ENCODE measurements around the gene TBKBP1.
"Not testable (repeated sequence)": the region's sequence is repeated elsewhere in the genome, so short reads cannot be mapped to it uniquely, and the experiment has no call there.

Gene TBKBP1

DNA sequence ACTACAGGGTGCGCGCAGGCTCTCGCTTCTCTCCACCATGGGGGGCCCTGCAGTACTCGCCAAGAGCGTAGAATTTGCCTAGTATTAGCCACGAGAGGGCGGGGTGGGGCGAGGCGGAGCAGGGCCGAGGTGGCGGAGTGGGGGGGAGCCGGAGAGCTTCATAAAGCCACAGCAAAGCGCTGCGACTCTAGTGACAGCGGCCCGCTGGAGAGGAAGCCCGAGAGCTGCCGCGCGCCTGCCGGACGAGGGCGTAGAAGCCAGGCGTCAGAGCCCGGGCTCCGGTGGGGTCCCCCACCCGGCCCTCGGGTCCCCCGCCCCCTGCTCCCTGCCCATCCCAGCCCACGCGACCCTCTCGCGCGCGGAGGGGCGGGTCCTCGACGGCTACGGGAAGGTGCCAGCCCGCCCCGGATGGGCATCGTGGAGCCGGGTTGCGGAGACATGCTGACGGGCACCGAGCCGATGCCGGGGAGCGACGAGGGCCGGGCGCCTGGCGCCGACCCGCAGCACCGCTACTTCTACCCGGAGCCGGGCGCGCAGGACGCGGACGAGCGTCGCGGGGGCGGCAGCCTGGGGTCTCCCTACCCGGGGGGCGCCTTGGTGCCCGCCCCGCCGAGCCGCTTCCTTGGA is 39.2 kb downstream of the TBKBP1 start, which contains the start of gene TBX21:
TSS of gene TBX21 (plus strand) at position 190 of the 627 bp plus-strand sequence. CDS start at position 409, 219 bp downstream.
- DNase-seq = no peak

DNA sequence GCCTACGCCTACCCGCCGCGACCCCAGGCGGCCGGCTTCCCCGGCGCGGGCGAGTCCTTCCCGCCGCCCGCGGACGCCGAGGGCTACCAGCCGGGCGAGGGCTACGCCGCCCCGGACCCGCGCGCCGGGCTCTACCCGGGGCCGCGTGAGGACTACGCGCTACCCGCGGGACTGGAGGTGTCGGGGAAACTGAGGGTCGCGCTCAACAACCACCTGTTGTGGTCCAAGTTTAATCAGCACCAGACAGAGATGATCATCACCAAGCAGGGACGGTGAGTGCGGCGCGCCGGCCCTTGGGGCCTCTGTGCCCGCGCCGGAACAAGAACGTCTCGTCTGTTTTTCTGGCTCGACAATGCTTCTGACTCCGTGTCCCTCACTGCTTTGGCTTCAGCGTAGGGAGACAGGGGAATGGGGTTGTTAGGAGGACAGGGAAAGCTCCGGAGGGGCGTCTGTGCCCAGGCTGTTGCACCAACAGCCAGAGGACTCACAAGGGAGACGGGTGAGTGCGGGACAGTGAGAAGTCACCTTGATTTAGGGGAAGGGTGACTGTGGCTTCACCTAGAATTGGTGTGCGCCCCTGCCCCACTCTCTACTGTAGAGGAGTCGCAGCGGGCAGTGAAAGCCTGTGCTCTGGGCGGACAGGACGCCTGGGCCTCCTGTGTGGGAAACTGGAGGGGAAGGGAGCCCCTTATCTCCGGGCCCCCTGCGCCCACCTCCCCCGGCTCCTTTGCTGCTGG is 39.9 kb downstream of the TBKBP1 start:
- DNase-seq = no peak

DNA sequence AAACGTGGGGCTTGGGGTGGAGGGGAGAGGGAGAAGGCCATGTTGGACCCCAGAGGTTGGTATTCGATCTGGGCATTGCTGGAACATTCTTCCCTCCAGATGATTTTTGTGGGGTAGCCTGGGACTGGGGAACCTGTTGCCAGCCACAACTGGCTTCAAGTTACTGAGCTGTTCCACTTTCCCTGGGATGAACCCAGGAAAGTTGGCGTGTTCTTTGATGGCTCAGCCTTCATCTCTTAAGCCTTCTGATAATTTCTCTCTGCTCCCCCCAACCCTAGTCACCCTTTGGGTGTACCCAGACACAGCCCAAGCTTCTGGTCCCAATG is 41.1 kb downstream of the TBKBP1 start:
- no peak for DNase-seq

DNA sequence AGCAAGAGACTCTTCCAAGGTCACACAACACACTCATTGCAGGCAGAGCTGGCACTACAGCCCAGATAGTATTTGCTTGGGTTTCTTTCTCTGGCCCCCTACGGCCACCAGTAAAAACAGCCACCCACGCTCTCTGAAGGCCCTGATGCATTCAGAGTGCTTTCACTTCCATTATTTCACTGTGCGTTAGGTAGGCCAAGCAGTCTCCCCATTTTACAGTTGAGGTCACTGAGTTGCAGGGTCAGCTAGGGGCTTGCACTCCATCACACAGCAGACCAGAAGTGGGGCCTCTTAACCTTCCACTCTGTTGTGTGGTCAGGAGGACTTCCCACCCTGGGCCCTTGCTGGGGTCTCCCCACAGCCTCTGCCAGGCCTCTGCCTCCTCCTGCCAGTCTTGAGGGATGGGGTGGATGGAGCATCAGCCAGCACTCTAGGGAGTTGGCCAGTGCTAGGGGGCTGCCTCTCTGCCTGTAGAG is 41.6 kb downstream of the TBKBP1 start:
- DNase-seq = no peak

DNA sequence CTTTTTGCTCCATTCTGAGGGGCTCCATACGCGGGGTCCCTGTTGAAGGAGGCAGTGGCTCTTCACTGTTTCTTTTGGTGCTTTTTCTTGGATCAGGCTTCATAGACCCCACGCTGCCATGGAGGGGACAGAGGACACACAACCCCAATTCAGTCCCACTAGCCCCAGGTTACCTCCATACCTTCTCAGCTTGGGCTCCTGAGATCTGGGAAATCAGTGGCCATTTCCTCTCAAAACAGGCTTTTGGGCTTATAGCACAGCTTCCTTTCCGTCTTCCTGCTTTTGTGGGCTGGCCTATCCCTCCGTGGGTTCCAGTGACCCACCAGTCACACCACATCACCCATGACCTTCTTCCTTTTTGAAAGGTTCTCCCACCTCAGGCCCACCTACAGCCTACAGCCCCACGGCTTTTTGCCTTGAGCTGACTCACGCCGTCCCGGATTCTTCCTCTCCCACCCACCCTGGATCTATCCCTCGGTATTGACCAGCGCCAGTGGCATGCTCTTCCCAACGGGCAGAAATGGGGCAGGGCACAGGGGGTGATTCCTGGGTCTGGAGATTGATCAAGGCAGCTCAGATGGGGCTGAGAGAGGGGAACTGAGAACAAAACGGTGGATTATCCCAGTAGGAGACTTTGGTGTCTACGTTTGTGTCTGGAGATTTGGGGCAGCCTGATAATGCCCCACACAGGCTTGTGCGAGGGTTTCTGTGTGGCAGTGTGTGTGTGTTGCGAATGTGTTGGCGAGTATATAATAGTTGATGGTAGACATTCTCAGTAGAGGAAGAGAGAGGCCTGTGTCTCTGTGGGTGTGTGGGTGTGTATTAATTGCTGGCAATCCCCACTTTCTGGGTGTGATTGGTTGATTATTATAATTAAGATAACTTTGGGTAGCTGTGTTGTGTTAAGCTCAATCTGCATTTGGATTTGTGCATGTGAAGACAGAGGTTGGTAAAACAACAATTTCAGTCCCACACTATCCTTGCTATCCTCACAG is 42.8 kb downstream of the TBKBP1 start:
- DNase-seq = no peak

DNA sequence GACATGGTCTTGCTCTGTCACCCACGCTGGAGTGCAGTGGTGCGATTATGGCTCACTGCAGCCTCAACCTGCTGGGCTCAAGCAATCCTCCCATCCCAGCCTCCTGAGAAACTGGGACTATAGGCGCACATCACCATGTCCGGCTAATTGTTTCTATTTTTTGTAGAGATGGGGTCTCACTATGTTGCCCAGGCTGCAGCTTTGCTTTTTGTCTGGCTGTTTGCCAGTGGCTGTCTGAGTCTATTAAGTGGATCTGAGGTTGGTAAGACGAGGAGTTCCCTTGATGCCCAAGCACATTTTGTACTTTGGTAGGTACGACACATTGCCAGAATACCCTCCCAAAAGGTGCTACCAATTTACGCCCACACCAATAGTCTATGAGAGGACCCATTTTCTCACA is 44.2 kb downstream of the TBKBP1 start:
- no peak for DNase-seq

DNA sequence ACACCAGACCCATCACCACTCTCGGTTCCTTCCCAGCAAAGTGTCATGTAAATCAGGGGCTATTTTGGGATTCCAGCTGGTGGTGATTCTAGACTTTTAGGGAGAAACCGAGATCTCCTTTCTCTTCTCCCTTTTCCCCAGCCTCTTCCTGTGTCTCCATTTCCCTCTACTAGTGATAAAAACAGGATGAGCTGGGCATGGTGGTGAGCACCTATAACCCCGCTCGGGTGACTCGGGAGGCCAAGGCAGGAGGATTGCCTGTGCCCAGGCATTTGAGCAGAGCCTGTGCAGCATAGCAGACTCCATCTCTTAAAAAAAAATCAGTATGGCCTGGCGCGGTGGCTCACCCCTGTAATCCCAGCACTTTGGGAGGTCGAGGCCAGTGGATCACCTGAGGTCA is 45.2 kb downstream of the TBKBP1 start:
- no peak for DNase-seq

DNA sequence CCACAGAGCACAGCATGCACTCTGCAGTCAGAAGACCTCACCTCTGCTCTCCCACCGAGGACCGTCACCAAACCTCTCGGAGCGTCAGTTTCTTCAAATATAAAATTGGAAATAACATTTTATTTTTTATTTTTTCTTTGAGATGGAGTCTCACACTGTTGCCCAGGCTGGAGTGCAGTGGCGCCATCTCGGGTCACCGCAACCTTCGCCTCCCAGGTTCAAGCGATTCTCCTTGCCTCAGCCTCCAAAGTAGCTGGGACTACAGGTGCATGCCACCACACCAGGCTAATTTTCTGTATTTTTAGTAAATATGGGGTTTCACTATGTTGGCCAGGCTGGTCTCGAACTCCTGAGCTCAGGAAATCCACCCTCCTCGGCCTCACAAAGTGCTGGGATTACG is 46.0 kb downstream of the TBKBP1 start:
- DNase-seq = not testable (repeated sequence)

DNA sequence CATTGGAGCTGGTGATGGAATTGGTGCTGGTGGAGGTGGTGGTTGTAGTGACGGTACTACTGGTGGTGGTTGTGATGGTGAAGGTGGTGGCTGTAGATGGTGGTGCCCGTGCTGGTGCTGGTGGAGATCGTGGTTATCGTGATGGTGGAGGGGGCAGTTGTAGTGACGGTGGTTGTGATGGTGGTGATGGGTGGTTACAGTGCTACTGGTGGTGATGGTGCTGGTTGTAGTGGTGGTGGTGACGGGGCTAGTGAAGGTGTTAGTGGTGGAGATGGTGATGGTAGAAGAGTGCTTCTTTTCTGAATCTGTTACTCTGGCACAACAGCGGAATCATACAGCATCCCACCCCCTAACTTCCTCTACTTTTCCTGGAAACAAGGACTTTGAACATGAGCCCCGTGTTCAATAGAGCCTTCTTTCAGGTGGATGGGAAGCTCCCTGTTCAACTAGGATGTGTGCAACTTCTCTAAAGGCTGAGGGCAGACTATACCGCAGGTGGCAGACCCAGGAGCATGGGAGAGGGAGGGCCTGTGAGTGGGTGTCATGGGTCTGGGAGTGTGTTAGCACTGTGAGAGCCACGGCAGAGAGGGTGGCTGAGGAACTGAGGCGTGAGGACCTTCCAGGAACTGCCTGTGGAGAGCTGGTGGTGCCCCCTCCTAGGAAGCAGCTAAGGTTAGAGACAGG is 47.3 kb downstream of the TBKBP1 start:
- no peak for DNase-seq

DNA sequence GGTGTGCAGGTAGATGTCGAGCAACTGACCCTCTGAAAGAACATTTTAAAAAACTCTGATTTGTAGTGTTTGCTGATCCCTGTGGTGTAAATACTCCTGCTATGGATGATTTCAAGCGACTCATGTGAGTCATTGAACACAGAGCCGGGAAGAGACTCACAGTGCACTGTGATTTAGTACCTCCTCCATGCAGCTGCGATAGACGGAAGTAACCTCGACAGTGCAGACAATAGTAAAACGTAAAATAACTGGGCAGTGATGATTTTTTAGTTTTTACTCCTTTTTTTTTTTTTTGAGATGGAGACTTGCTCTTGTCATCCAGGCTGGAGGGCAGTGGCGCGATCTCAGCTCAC is 47.8 kb downstream of the TBKBP1 start:
- DNase-seq = no peak

DNA sequence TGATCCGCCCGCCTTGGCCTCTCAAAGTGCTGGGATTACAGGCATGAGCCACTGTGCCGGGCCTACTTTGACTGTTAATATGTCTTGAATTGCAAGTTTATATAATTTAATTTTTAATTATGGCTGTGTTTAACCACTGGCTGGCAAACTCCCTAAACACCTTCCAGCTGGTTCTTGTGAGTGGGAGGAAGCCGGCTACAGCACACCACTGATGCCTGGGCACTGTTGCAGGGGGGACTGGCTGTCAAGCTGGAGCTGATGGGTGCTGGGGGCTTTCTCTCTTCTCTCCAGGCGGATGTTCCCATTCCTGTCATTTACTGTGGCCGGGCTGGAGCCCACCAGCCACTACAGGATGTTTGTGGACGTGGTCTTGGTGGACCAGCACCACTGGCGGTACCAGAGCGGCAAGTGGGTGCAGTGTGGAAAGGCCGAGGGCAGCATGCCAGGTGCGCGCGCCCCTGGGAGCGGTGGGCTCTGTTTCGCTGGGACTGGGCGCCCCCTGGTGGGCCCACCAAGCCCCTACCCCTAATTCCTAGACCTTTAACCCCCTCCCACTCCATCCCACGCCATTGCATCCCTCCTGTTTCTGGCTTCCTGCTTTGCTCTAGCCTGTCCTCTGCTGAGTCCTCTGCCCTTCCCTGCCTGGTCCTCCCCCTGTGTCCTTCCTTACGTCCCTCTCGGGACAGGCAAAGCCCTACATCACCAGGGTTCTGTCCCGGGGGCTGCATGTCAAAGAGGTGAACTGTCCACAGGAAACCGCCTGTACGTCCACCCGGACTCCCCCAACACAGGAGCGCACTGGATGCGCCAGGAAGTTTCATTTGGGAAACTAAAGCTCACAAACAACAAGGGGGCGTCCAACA is 48.6 kb downstream of the TBKBP1 start:
- no peak for DNase-seq

DNA sequence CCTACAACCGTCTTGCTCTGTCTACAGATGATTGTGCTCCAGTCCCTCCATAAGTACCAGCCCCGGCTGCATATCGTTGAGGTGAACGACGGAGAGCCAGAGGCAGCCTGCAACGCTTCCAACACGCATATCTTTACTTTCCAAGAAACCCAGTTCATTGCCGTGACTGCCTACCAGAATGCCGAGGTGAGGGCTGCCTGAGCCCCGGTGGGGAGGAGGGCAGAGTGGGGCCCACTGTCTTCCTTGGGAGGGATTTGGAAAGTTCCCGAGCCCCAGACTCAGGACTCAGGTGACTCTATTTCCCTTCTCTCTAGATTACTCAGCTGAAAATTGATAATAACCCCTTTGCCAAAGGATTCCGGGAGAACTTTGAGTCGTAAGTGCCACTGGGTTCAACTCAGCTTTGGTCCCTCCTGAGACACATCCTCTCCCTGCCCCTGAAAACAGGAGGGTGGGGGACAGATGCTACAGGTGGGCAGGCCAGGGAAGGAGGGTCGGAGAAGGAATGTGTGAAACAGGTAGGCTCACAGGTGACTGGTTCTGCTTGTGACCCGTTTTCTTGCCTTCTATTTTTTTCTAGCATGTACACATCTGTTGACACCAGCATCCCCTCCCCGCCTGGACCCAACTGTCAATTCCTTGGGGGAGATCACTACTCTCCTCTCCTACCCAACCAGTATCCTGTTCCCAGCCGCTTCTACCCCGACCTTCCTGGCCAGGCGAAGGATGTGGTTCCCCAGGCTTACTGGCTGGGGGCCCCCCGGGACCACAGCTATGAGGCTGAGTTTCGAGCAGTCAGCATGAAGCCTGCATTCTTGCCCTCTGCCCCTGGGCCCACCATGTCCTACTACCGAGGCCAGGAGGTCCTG is 50.4 kb downstream of the TBKBP1 start:
- no peak for DNase-seq

DNA sequence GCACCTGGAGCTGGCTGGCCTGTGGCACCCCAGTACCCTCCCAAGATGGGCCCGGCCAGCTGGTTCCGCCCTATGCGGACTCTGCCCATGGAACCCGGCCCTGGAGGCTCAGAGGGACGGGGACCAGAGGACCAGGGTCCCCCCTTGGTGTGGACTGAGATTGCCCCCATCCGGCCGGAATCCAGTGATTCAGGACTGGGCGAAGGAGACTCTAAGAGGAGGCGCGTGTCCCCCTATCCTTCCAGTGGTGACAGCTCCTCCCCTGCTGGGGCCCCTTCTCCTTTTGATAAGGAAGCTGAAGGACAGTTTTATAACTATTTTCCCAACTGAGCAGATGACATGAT is 51.0 kb downstream of the TBKBP1 start:
- no peak for DNase-seq

DNA sequence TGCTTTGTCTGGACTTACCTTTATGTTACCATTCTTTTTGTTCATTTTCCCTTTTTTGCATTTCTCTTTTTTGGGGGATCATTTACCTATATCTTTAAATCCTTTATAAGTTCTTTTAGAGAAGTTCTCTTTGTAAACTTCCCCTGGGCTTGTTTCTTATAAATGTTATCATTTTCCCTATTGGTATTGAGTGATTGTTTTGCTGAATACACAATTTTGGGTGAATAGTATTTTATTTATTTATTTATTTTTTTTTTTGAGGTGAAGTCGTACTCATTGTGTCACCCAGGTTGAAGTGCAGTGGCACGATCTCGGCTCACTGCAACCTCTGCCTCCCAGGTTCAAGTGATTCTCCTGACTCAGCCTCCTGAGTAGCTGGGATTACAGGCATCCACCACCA is 57.5 kb downstream of the TBKBP1 start:
- DNase-seq = no peak

DNA sequence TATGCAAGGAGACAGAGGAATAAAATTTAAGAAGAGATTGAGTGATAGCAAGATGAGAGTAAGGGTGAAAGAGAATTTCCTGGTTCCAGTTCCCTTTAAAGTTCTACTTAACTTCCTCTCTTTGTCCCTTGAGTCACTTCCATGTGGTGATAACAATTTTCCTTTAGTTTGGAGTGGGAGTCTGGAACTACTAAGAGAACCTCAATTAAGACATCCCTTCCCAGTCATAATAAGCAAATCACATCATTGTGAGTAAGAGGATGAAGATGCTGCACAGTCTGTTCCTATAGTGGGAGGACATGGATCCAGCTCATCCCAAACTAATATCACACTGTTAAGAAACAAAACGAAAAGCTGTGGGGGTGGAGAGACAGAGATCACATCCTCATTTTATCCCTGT is 63.4 kb downstream of the TBKBP1 start:
- DNase-seq = peak; percentile 16

DNA sequence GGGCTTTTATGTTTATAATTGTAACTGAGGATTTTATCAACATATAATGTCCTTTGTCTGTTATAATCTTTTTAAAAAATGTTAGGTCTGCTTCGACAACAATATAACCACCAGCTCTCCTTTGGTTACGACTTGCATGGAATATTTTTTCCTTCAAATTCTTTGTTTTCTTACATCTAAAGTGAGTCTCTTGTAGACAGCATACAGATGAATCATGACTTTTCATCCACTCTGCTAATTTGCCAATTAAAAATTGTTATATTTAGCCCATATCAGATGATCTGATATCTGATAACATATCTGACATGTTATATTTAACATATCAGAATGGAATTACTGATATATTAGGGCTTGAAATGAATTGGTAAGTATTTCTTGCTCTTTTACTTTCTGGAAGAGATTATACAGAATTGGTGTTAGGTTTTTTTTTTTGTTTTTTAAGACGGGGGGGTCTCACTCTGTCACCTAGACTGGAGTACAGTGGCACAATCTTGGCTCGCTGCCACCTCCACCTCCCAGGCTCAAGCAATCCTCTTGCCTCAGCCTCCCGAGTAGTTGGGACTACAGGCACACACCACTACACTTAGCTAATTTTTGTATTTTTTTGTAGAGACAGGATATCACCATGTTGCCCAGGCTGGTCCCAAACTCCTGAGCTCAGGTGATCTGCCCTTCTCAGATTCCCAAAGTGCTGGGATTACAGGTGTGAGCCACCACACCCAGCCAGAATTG is 66.6 kb downstream of the TBKBP1 start:
- DNase-seq = no peak

Measured in HCEC 1CT (cell line).